IMR-90 (cell line): ENCODE data around the gene RPTOR. TPM values are rescaled to one million over a fixed set of nuclear protein-coding genes. Genes with fewer than 3 reads are reported as not detected.

Experiments used
- ATAC-seq: fragments of 200-7000 bp; cut with Tn5 transposase; 2 replicates; pipeline ENCODE4 v1.9.1; 2020; ENCODE audit warnings: low read depth, mild to moderate bottlenecking, moderate library complexity
- BruUV-seq: library from RNA; stranded (reverse); fragments of 400-500 nt; replicated peaks from 2 replicates; lab custom pipeline; 2021; lab: Mats Ljungman, UMichigan
- CTCF ChIA-PET: fragments of 300-600 bp; formaldehyde crosslinking; extraction: SDS; loops from one replicate; lab custom pipeline; 2021; ENCODE audit warnings: antibody characterized with exemption; lab: Yijun Ruan, JAX
- POLR2A ChIA-PET: fragments of 300-600 bp; sonication (Branson Sonifier 250); formaldehyde crosslinking; loops from one replicate; lab custom pipeline; 2022; ENCODE audit warnings: antibody characterized with exemption; ENCODE audit not compliant: unreplicated experiment; lab: Charles Lee
- DNase-seq: peaks from one replicate; pipeline ENCODE4 v3.0.0; 2013
- H2AFZ ChIP-seq: replicated peaks from 2 replicates; pipeline ENCODE3; 2013; ENCODE audit warnings: low read length, mild to moderate bottlenecking; ENCODE audit not compliant: poor library complexity
- H2AK5ac ChIP-seq: 2 replicates; pipeline ENCODE4 v1.6.1; 2013; ENCODE audit warnings: low read depth, low read length, inconsistent platforms
- H2AK9ac ChIP-seq: replicated peaks from 2 replicates; pipeline ENCODE3; 2013; ENCODE audit warnings: mild to moderate bottlenecking, low read depth, low read length, moderate library complexity; ENCODE audit not compliant: poor library complexity
- H2BK120ac ChIP-seq: 2 replicates; pipeline ENCODE4 v1.6.1; 2013; ENCODE audit warnings: low read depth, low read length, inconsistent platforms
- H2BK15ac ChIP-seq: 3 replicates; pipeline ENCODE4 v1.6.1; 2013; ENCODE audit warnings: low read depth, low read length, inconsistent platforms
- H2BK20ac ChIP-seq: 2 replicates; pipeline ENCODE4 v1.6.1; 2013; ENCODE audit warnings: low read depth, mild to moderate bottlenecking, inconsistent platforms, low read length, moderate library complexity
- H2BK5ac ChIP-seq: 2 replicates; pipeline ENCODE4 v1.6.1; 2013; ENCODE audit warnings: mild to moderate bottlenecking, low read depth, low read length, inconsistent platforms; ENCODE audit not compliant: poor library complexity, severe bottlenecking
- H3K14ac ChIP-seq: replicated peaks from 2 replicates; pipeline ENCODE4 v1.6.1; 2013; ENCODE audit warnings: low read depth, low read length, inconsistent platforms
- H3K18ac ChIP-seq: 2 replicates; pipeline ENCODE4 v1.6.1; 2013; ENCODE audit warnings: low read depth, low read length, control low read depth
- H3K23ac ChIP-seq: 2 replicates; pipeline ENCODE4 v1.6.1; 2013; ENCODE audit warnings: low read depth, low read length, inconsistent platforms
- H3K27ac ChIP-seq: 2 replicates; pipeline ENCODE4 v1.5.1; 2013; ENCODE audit warnings: mild to moderate bottlenecking, control low read depth, low read length; ENCODE audit not compliant: insufficient read depth
- H3K27me3 ChIP-seq: 2 replicates; pipeline ENCODE4 v1.6.1; 2013; ENCODE audit warnings: low read length; ENCODE audit not compliant: control insufficient read depth, insufficient read depth
- H3K36me3 ChIP-seq: 2 replicates; pipeline ENCODE4 v1.6.1; 2013; ENCODE audit warnings: low read length, mixed read lengths; ENCODE audit not compliant: control insufficient read depth, insufficient read depth
- H3K4ac ChIP-seq: 2 replicates; pipeline ENCODE4 v1.6.1; 2013; ENCODE audit warnings: low read depth, low read length, inconsistent platforms
- H3K4me1 ChIP-seq: 2 replicates; pipeline ENCODE4 v1.6.1; 2013; ENCODE audit warnings: low read length, mixed read lengths; ENCODE audit not compliant: control insufficient read depth, insufficient read depth
- H3K4me2 ChIP-seq: 2 replicates; pipeline ENCODE4 v1.6.1; 2013; ENCODE audit warnings: low read depth, mild to moderate bottlenecking, control low read depth, low read length, moderate library complexity
- H3K4me3 ChIP-seq: 2 replicates; pipeline ENCODE4 v1.5.1; 2013; ENCODE audit warnings: low read depth, mild to moderate bottlenecking, control low read depth, low read length, moderate library complexity; ENCODE audit not compliant: insufficient read depth
- H3K56ac ChIP-seq: 2 replicates; pipeline ENCODE4 v1.6.1; 2013; ENCODE audit warnings: low read length, inconsistent platforms; ENCODE audit not compliant: insufficient read depth; ENCODE audit errors: extremely low read depth
- H3K79me1 ChIP-seq, 2 experiments: 2 replicates each; pipeline ENCODE4 v1.6.1; 2013; ENCODE audit warnings: low read length in 2 of 2, inconsistent platforms in 1 of 2, low read depth in 1 of 2
- H3K9ac ChIP-seq: 2 replicates; pipeline ENCODE4 v1.6.1; 2013; ENCODE audit warnings: low read depth, low read length, control low read depth
- H3K9me1 ChIP-seq: 2 replicates; pipeline ENCODE4 v1.6.1; 2013; ENCODE audit warnings: low read length, inconsistent platforms; ENCODE audit not compliant: insufficient read depth
- H3K9me3 ChIP-seq: 2 replicates; pipeline ENCODE4 v1.6.1; 2013; ENCODE audit warnings: low read length; ENCODE audit not compliant: control insufficient read depth, insufficient read depth
- H4K20me1 ChIP-seq: 2 replicates; pipeline ENCODE4 v1.6.1; 2013; ENCODE audit warnings: low read length, inconsistent platforms; ENCODE audit not compliant: insufficient read depth
- H4K5ac ChIP-seq: 2 replicates; pipeline ENCODE4 v1.6.1; 2013; ENCODE audit warnings: mild to moderate bottlenecking, low read depth, low read length, control low read depth
- H4K8ac ChIP-seq, 2 experiments: 2 replicates each; pipeline ENCODE4 v1.6.1; 2013; ENCODE audit warnings: low read depth in 2 of 2, low read length in 2 of 2, control low read depth in 1 of 2, inconsistent platforms in 1 of 2
- H4K91ac ChIP-seq: 2 replicates; pipeline ENCODE4 v1.6.1; 2013; ENCODE audit warnings: low read depth, low read length, inconsistent platforms; ENCODE audit not compliant: insufficient read depth
- BHLHE40 ChIP-seq: fragments of 150-350 bp; IDR thresholded peaks from 2 replicates; pipeline ENCODE4 v1.6.1; 2016; ENCODE audit warnings: mild to moderate bottlenecking, low read depth, low read length
- CTCF ChIP-seq: conservative IDR thresholded peaks from 2 replicates; pipeline ENCODE4 v1.5.1; 2012; ENCODE audit warnings: mild to moderate bottlenecking, low read depth, low read length, improper control_type of control experiment
- ELK1 ChIP-seq: fragments of 150-350 bp; IDR thresholded peaks from 2 replicates; pipeline ENCODE4 v1.6.1; 2016; ENCODE audit warnings: low read depth, mild to moderate bottlenecking, low read length, moderate library complexity, borderline replicate concordance
- FOS ChIP-seq: fragments of 150-350 bp; IDR thresholded peaks from 2 replicates; pipeline ENCODE4 v1.6.1; 2016; ENCODE audit warnings: low read depth, low read length
- MAFK ChIP-seq: IDR thresholded peaks from 2 replicates; pipeline ENCODE4 v1.6.1; 2012; ENCODE audit warnings: low read depth, low read length, improper control_type of control experiment
- MXI1 ChIP-seq: IDR thresholded peaks from 2 replicates; pipeline ENCODE4 v1.6.1; 2012; ENCODE audit warnings: low read depth, mild to moderate bottlenecking, low read length, moderate library complexity, borderline replicate concordance
- NFE2L2 ChIP-seq: fragments of 150-350 bp; IDR thresholded peaks from 2 replicates; pipeline ENCODE4 v1.6.1; 2016; ENCODE audit warnings: low read depth, mild to moderate bottlenecking, low read length
- RCOR1 ChIP-seq: IDR thresholded peaks from 2 replicates; pipeline ENCODE4 v1.6.1; 2012; ENCODE audit warnings: mild to moderate bottlenecking, low read length, improper control_type of control experiment; ENCODE audit not compliant: insufficient replicate concordance
- WGBS, 2 experiments: methylation state at CpG; one replicate each; pipeline versions ENCODE4 v1.1.5 to v1.1.7; 2013; ENCODE audit warnings: missing lambda C conversion rate in 2 of 2; ENCODE audit not compliant: insufficient read length in 1 of 2; ENCODE audit errors: extremely low coverage in 2 of 2; 5-methylcytosine and 5-hydroxymethylcytosine counted together
- dilution Hi-C: fragments of 300-500 bp; cut with HindIII; formaldehyde crosslinking; loops from one replicate; pipeline ENCODE4 v1.14.3; 2018; ENCODE audit warnings: low sequenced_read_pairs; ENCODE audit not compliant: unreplicated experiment
- in situ Hi-C: fragments of 300-500 bp; cut with MboI; formaldehyde crosslinking; loops from 3 replicates; pipeline ENCODE4 v1.14.3; 2019; ENCODE audit warnings: low sequenced_read_pairs, inconsistent platforms, mixed read lengths
- intact Hi-C: fragments of 100-400 bp; cut with micrococcal nuclease; formaldehyde crosslinking; loops from 2 replicates; pipeline ENCODE4 v1.10.0; 2022
- polyA plus RNA-seq, 3 experiments: library from polyadenylated mRNA; depleted of rRNA; stranded (reverse); fragments of >200 nt; gene quantifications; 2 replicates each; pipeline ENCODE4 v1.2.3, GENCODE V29; 2012; ENCODE audit warnings: low replicate concordance in 1 of 3
- total RNA-seq: library from RNA; depleted of rRNA; stranded (reverse); fragments of >200 nt; gene quantifications from 2 replicates; pipeline ENCODE4 v1.2.3, GENCODE V29; 2012

The RPTOR gene
- total and polyA plus RNA-seq, 2 of the 4 experiments (the other 2 are of a cell fraction): 10.8 to 14.7 TPM

DNA sequence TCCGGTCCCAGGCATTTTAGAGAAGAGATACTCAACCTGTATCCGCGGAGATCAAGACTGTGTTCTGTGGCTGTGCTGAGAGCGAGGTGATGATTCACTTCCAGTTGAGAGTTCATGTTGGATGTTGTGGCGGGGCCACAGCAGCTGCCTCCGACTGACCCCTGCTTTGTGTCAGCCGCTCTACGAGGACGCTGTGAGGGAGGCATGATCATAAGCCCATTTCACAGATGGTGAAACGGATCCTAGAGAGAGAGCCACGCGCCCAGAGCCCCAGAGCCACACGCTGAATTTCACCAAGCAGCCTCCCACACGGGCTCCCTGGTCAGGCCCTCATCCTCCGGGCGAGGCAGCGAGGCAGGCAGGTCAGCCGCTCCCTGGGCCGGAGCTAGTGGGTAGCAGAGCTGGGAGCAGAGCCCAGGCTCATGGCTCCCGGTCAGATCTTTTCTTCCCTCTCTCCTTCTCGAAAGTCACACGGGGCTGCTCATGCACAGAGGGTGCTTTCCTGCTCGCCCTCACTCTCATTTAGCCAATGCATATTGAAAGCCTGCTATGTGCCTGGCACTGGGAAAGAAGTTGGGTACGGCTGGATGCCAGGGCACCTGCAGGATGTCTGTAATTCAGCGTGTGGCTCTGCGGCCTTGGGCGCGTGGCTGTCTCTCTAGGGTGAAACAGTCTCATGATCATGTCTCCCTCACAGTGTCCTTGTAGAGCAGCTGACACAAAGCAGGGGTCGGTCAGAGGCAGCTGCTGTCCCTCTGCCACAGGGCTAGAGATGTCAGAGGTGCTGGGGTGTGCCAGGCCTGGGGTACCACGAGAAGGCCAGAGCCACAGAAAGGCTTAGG is 291.4 kb downstream of the RPTOR start:
- H2BK20ac ChIP-seq: no peak overlapping the region
- no TSS peak for BruUV-seq
- no peak overlapping the region for H3K23ac ChIP-seq
- H3K27ac ChIP-seq: no peak overlapping the region
- no peak overlapping the region for H3K9ac ChIP-seq
- CTCF ChIA-PET: no interaction called here
- H3K27me3 ChIP-seq: no peaks in the 10 kb centered on the region
- H2AFZ ChIP-seq: no peak overlapping the region
- DNase-seq (no peak), ATAC-seq (no peak)
- H2AK5ac ChIP-seq: peak overlapping the region; percentile 49; the same call in 1 of the 2 replicates
- no peak overlapping the region for H2BK5ac ChIP-seq
- in situ Hi-C loops: no loop called here
- no peak for TF ChIP-seq ELK1
- no peak for TF ChIP-seq CTCF
- no peak for TF ChIP-seq RCOR1
- TF ChIP-seq MAFK: no peak
- TF ChIP-seq BHLHE40: no peak
- no peak for TF ChIP-seq NFE2L2
- TF ChIP-seq MXI1: no peak
- TF ChIP-seq FOS: no peak
- H3K18ac ChIP-seq: no peak overlapping the region
- no peak overlapping the region for H4K5ac ChIP-seq
- H3K56ac ChIP-seq: no peak overlapping the region
- dilution Hi-C loops: no loop called here
- peak overlapping the region; percentile 52 for H2BK120ac ChIP-seq
- H4K91ac ChIP-seq: peak overlapping the region; percentile 53
- H3K9me3 ChIP-seq: no peaks in the 10 kb centered on the region
- peaks cover 4 to 33% of the 10 kb centered on the region in 2 experiments; a peak in 3 of 4 replicates for H3K79me1 ChIP-seq
- H3K14ac ChIP-seq: 0 out of 2 replicates have a peak overlapping the region, but pooled peaks have one; percentile 16
- H3K4ac ChIP-seq: no peak overlapping the region; the same call in 1 of the 2 replicates
- POLR2A ChIA-PET: no interaction called here
- 93% methylated on average over 11 of the region's 30 CpGs; no CpG with 5 or more reads in 1 of the 2 experiments for WGBS, 2 experiments
- H2AK9ac ChIP-seq: peak overlapping the region; percentile 56
- intact Hi-C loops: no loop called here
- H3K36me3 ChIP-seq: peaks cover 3% of the 10 kb centered on the region
- no peaks in the 10 kb centered on the region for H4K20me1 ChIP-seq
- no peak overlapping the region for H2BK15ac ChIP-seq
- no peak overlapping the region for H4K8ac ChIP-seq
- H3K4me1 ChIP-seq: peaks cover 19% of the 10 kb centered on the region
- H3K9me1 ChIP-seq: peaks cover 16% of the 10 kb centered on the region
- H3K4me3 ChIP-seq: no peak overlapping the region
- H3K4me2 ChIP-seq: no peak overlapping the region
